WTC11 (cell line): ENCODE results near the gene GPR62.

ENCODE experiments used
- CREM ChIP-seq: sonication (generic); formaldehyde crosslinking; IDR thresholded peaks from 2 replicates; pipeline ENCODE4 v1.8.1; 2022; ENCODE audit warnings: mild to moderate bottlenecking, missing genetic modification reagents, moderate library complexity
- CTCF ChIP-seq: fragments of 200-600 bp; IDR thresholded peaks from 2 replicates; pipeline ENCODE4 v1.8.0; 2022; ENCODE audit warnings: antibody characterized with exemption
- FOXJ3 ChIP-seq: sonication (generic); formaldehyde crosslinking; IDR thresholded peaks from 2 replicates; pipeline ENCODE4 v1.9.0; 2021; ENCODE audit warnings: missing genetic modification reagents, mild to moderate bottlenecking, borderline replicate concordance
- JUN ChIP-seq: sonication (generic); formaldehyde crosslinking; IDR thresholded peaks from 2 replicates; pipeline ENCODE4 v1.8.0; 2023; ENCODE audit warnings: mild to moderate bottlenecking, missing genetic modification reagents
- NR2C2 ChIP-seq: sonication (generic); formaldehyde crosslinking; IDR thresholded peaks from 2 replicates; pipeline ENCODE4 v1.8.0; 2022; ENCODE audit warnings: mild to moderate bottlenecking, missing genetic modification reagents
- SP1 ChIP-seq: sonication (generic); formaldehyde crosslinking; conservative IDR thresholded peaks from 2 replicates; pipeline ENCODE4 v1.8.1; 2022; ENCODE audit warnings: missing genetic modification reagents
- TEAD1 ChIP-seq: sonication (generic); formaldehyde crosslinking; IDR thresholded peaks from 2 replicates; pipeline ENCODE4 v1.8.0; 2022; ENCODE audit warnings: mild to moderate bottlenecking, missing genetic modification reagents
- TP53 ChIP-seq: sonication (generic); formaldehyde crosslinking; IDR thresholded peaks from 2 replicates; pipeline ENCODE4 v1.8.1; 2023; ENCODE audit warnings: mild to moderate bottlenecking, missing genetic modification reagents
- USF2 ChIP-seq: sonication (generic); formaldehyde crosslinking; IDR thresholded peaks from 2 replicates; pipeline ENCODE4 v1.8.1; 2023; ENCODE audit warnings: mild to moderate bottlenecking, missing genetic modification reagents, moderate library complexity
- ZNF232 ChIP-seq: sonication (generic); formaldehyde crosslinking; IDR thresholded peaks from 2 replicates; pipeline ENCODE4 v1.8.0; 2022; ENCODE audit warnings: mild to moderate bottlenecking, missing genetic modification reagents
- TF ChIP-seq, protein P1 (sequence below): sonication (generic); formaldehyde crosslinking; IDR thresholded peaks from 2 replicates; pipeline ENCODE4 v1.8.1; 2022; ENCODE audit warnings: low read depth, missing genetic modification reagents, borderline replicate concordance

DNA sequence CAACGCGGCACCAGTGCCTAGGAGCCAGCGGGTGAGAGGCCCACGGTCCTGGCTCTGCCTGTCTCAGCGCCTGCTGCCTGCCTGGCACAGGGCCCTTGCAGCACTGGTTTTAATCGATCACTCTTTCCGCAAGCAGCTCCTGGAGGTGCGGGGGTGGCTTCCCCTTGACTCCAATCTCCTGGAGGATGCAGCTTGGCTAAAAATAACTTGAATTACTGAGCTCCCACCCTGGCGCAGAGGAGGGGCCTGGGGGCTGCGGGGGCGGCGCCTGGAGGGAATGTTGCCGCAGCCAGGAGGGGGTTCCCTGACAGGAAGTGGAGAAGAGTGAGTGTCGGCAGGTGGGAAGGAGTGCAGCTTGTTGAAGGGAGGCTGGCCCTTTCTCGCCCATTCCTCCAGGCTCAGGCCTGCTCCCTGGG lies 50.4 kb downstream of the GPR62 start:
- TF ChIP-seq TEAD1 (CRISPR knock-in tag) (no peak), SP1 (CRISPR knock-in tag) (no peak), CTCF (no peak), JUN (no peak), ZNF232 (no peak), CREM (CRISPR knock-in tag) (no peak), TP53 (CRISPR knock-in tag) (no peak), NR2C2 (CRISPR knock-in tag) (no peak), FOXJ3 (CRISPR knock-in tag) (no peak), USF2 (CRISPR knock-in tag) (no peak; the same call in 1 of the 2 replicates)
- TF ChIP-seq, protein P1, sequence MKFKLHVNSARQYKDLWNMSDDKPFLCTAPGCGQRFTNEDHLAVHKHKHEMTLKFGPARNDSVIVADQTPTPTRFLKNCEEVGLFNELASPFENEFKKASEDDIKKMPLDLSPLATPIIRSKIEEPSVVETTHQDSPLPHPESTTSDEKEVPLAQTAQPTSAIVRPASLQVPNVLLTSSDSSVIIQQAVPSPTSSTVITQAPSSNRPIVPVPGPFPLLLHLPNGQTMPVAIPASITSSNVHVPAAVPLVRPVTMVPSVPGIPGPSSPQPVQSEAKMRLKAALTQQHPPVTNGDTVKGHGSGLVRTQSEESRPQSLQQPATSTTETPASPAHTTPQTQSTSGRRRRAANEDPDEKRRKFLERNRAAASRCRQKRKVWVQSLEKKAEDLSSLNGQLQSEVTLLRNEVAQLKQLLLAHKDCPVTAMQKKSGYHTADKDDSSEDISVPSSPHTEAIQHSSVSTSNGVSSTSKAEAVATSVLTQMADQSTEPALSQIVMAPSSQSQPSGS, result no peak
